ENCODE results near the gene CNPY4. TPM values are rescaled to one million over a fixed set of nuclear protein-coding genes. Genes with fewer than 3 reads are reported as not detected.

Gene CNPY4
- total and polyA plus RNA-seq, 10 of the 15 experiments (the other 5 are each of a cell fraction or from before 2014, with no cell fraction given), result 2.5 to 9.2 (median 6.8) TPM

DNA sequence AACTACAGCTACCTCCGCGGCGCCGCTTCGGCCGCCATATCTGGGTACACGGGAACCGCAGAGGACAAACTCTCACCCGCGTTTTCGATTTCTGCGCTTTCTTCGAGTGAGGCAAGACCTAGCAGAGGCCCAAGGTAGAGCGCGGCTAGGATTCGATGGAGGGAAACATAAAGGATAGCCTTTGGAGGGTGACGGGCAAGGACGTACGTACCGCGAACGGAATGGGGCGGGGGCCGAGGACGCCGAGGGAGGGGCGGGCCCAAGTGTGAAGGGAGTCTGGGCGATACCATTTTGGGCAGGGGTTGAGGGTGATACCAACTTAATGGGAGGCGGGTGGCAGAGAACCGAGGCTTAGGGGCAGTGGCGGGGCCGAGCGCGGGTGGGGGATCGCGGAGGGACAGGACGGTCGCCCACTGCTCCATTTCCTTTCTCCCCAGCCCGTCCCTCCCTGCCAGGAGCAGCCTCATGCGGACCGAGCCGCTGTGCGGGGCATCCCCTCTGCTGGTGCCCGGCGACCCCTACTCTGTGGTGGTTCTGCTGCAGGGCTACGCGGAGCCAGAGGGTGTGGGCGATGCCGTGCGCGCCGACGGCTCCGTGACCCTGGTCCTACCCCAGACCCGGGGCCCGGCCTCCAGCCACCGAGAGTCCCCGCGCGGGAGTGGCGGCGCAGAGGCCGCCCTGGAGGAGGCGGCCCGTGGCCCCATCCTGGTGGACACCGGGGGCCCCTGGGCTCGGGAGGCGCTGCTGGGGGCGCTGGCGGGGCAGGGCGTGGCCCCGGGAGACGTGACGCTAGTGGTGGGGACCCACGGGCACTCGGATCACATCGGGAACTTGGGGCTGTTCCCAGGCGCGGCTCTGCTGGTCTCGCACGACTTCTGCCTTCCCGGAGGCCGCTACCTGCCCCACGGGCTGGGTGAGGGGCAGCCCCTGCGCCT, 7.8 kb downstream of the CNPY4 start, which contains the start of gene MBLAC1 (continued):
- TF ChIP-seq KAT2A (conservative IDR thresholded peaks at IDR 0.05; ENCODE audit: control insufficient read depth, low read depth, low read length) (no peak), ATF7 (IDR thresholded peaks at IDR 0.05; ENCODE audit: low read depth) (peak; percentile 99), PAX5 (IDR thresholded peaks at IDR 0.05; ENCODE audit: borderline replicate concordance, low read depth, low read length) (no peak), CREM (IDR thresholded peaks at IDR 0.05; ENCODE audit: low read depth) (peak; percentile 25; the same call in 1 of the 2 replicates), ZNF274 (IDR thresholded peaks at IDR 0.05; ENCODE audit: insufficient read depth, insufficient read length) (no peak), ZNF217 (IDR thresholded peaks at IDR 0.05) (no peak), MYC (IDR thresholded peaks at IDR 0.05; ENCODE audit: insufficient read depth, insufficient read length, insufficient replicate concordance, low read length, severe bottlenecking) (no peak), JUND (IDR thresholded peaks at IDR 0.05; ENCODE audit: low read depth, low read length) (peak; percentile 97), STAT3 (IDR thresholded peaks at IDR 0.05; ENCODE audit: low read depth, low read length) (no peak), PAX8 (IDR thresholded peaks at IDR 0.05) (no peak), MXI1 (IDR thresholded peaks at IDR 0.05; ENCODE audit: low read depth, low read length) (0 out of 2 replicates have a peak, but pooled peaks have one; percentile 25), YBX1 (IDR thresholded peaks at IDR 0.05) (no peak), SMC3 (IDR thresholded peaks at IDR 0.05; ENCODE audit: borderline replicate concordance, low read length) (no peak), SREBF2 (IDR thresholded peaks at IDR 0.05; ENCODE audit: low read length) (no peak), NR2C2 (IDR thresholded peaks at IDR 0.05; ENCODE audit: borderline replicate concordance, control insufficient read depth, insufficient read length, low read depth) (no peak)
- TF ChIP-seq, protein P1, sequence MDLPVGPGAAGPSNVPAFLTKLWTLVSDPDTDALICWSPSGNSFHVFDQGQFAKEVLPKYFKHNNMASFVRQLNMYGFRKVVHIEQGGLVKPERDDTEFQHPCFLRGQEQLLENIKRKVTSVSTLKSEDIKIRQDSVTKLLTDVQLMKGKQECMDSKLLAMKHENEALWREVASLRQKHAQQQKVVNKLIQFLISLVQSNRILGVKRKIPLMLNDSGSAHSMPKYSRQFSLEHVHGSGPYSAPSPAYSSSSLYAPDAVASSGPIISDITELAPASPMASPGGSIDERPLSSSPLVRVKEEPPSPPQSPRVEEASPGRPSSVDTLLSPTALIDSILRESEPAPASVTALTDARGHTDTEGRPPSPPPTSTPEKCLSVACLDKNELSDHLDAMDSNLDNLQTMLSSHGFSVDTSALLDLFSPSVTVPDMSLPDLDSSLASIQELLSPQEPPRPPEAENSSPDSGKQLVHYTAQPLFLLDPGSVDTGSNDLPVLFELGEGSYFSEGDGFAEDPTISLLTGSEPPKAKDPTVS (IDR thresholded peaks at IDR 0.05; ENCODE audit: low read depth, low read length), result no peak
- TF ChIP-seq, protein P2, sequence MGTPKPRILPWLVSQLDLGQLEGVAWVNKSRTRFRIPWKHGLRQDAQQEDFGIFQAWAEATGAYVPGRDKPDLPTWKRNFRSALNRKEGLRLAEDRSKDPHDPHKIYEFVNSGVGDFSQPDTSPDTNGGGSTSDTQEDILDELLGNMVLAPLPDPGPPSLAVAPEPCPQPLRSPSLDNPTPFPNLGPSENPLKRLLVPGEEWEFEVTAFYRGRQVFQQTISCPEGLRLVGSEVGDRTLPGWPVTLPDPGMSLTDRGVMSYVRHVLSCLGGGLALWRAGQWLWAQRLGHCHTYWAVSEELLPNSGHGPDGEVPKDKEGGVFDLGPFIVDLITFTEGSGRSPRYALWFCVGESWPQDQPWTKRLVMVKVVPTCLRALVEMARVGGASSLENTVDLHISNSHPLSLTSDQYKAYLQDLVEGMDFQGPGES (IDR thresholded peaks at IDR 0.05), result no peak
- TF ChIP-seq, protein P3, sequence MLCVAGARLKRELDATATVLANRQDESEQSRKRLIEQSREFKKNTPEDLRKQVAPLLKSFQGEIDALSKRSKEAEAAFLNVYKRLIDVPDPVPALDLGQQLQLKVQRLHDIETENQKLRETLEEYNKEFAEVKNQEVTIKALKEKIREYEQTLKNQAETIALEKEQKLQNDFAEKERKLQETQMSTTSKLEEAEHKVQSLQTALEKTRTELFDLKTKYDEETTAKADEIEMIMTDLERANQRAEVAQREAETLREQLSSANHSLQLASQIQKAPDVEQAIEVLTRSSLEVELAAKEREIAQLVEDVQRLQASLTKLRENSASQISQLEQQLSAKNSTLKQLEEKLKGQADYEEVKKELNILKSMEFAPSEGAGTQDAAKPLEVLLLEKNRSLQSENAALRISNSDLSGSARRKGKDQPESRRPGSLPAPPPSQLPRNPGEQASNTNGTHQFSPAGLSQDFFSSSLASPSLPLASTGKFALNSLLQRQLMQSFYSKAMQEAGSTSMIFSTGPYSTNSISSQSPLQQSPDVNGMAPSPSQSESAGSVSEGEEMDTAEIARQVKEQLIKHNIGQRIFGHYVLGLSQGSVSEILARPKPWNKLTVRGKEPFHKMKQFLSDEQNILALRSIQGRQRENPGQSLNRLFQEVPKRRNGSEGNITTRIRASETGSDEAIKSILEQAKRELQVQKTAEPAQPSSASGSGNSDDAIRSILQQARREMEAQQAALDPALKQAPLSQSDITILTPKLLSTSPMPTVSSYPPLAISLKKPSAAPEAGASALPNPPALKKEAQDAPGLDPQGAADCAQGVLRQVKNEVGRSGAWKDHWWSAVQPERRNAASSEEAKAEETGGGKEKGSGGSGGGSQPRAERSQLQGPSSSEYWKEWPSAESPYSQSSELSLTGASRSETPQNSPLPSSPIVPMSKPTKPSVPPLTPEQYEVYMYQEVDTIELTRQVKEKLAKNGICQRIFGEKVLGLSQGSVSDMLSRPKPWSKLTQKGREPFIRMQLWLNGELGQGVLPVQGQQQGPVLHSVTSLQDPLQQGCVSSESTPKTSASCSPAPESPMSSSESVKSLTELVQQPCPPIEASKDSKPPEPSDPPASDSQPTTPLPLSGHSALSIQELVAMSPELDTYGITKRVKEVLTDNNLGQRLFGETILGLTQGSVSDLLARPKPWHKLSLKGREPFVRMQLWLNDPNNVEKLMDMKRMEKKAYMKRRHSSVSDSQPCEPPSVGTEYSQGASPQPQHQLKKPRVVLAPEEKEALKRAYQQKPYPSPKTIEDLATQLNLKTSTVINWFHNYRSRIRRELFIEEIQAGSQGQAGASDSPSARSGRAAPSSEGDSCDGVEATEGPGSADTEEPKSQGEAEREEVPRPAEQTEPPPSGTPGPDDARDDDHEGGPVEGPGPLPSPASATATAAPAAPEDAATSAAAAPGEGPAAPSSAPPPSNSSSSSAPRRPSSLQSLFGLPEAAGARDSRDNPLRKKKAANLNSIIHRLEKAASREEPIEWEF (IDR thresholded peaks at IDR 0.05; ENCODE audit: insufficient replicate concordance, low read depth, low read length), result no peak
- TF ChIP-seq, protein P4, sequence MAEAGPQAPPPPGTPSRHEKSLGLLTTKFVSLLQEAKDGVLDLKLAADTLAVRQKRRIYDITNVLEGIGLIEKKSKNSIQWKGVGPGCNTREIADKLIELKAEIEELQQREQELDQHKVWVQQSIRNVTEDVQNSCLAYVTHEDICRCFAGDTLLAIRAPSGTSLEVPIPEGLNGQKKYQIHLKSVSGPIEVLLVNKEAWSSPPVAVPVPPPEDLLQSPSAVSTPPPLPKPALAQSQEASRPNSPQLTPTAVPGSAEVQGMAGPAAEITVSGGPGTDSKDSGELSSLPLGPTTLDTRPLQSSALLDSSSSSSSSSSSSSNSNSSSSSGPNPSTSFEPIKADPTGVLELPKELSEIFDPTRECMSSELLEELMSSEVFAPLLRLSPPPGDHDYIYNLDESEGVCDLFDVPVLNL (IDR thresholded peaks at IDR 0.05; ENCODE audit: low read depth, low read length), result no peak

All from GM12878 (cell line).